Heart right ventricle (tissue), 16 donors: ENCODE measurements around the gene GIPC2. TPM values are rescaled to one million over a fixed set of nuclear protein-coding genes. Genes with fewer than 3 reads are reported as not detected.

Experiments used
- ATAC-seq, 8 donors: fragments of 200-7000 bp; cut with Tn5 transposase; one replicate each; pipeline ENCODE4 v1.9.1; 2020; ENCODE audit warnings: mild to moderate bottlenecking in 8 of 8, moderate library complexity in 8 of 8, moderate number of reproducible peaks in 1 of 8
- DNase-seq, 2 donors: peaks; one replicate each; pipeline ENCODE4 v3.0.0-alpha.2; 2020
- H3K27ac ChIP-seq, 10 donors: fragments of 200-600 bp; sonication (generic) in 2 of 10; one replicate each; pipeline versions ENCODE4 v1.5.0 to v1.8.0; 2020 to 2022; ENCODE audit warnings: mild to moderate bottlenecking in 3 of 10
- H3K27me3 ChIP-seq, 7 donors: fragments of 200-600 bp; one replicate each; pipeline ENCODE4 v1.8.0; 2021 to 2022; ENCODE audit warnings: mild to moderate bottlenecking in 2 of 7
- H3K36me3 ChIP-seq, 9 donors: fragments of 200-600 bp; sonication (generic) in 1 of 9; one replicate each; pipeline versions ENCODE4 v1.5.0 to v1.8.0; 2020 to 2022; ENCODE audit warnings: mild to moderate bottlenecking in 2 of 9
- H3K4me1 ChIP-seq, 9 donors: fragments of 200-600 bp; sonication (generic) in 1 of 9; one replicate each; pipeline versions ENCODE4 v1.5.0 to v1.8.0; 2020 to 2022; ENCODE audit warnings: mild to moderate bottlenecking in 4 of 9
- H3K4me3 ChIP-seq, 10 donors: fragments of 200-600 bp; sonication (generic) in 2 of 10; one replicate each; pipeline versions ENCODE4 v1.5.0 to v1.8.0; 2020 to 2022; ENCODE audit warnings: mild to moderate bottlenecking in 7 of 10, moderate library complexity in 2 of 10
- H3K9me3 ChIP-seq, 11 donors: fragments of 200-600 bp in 10 of 11; sonication (generic) in 2 of 11; one replicate each; pipeline versions ENCODE4 v1.5.0 to v1.8.0; 2013 to 2022; ENCODE audit warnings: mild to moderate bottlenecking in 2 of 11, control low read depth in 1 of 11, moderate library complexity in 1 of 11
- WGBS, 2 donors: extraction: QIAGEN DNeasy Blood & Tissue Kit; methylation state at CpG; one replicate each; pipeline ENCODE4 v1.1.7; 2013; ENCODE audit warnings: inconsistent platforms in 1 of 2; 5-methylcytosine and 5-hydroxymethylcytosine counted together
- intact Hi-C, 10 donors: fragments of 100-400 bp; cut with DNase I; formaldehyde crosslinking; loops; one replicate each; pipeline versions ENCODE4 v1.11.1 to v1.14.2; 2022
- polyA plus RNA-seq, 2 donors: library from polyadenylated mRNA; stranded (reverse); fragments of 200-250 nt; gene quantifications; one replicate each; pipeline ENCODE4 v1.2.3, GENCODE V29; 2013
- total RNA-seq, 10 donors: library from RNA; stranded (reverse); fragmentation: NEBNext Ultra II Directional in 3 of 10; extraction: Animal tissue kit (Norgen Biotek cat#: 25700) in 3 of 10; gene quantifications; one replicate each; pipeline versions ENCODE4 v1.2.1 to v1.2.4, GENCODE V29; 2021 to 2023
- TF ChIP-seq, protein P1 (sequence below), 9 donors: fragments of 200-600 bp; sonication (generic) in 2 of 9; IDR thresholded peaks; one replicate each; pipeline versions ENCODE4 v1.5.0 to v1.8.0; 2021 to 2022; ENCODE audit warnings: antibody characterized with exemption in 9 of 9, mild to moderate bottlenecking in 5 of 9, moderate library complexity in 1 of 9
- donor health status: Arrhythmogenic right ventricular cardiomyopathy.
- donor health status: ischemic (EF 13 %, LVEDD 7.1; RV severe dilation, severe dysfunction).
- donor health status: healthy with polysubstance abuse.
- donor health status: DM: no; HTN: yes; CAD: no.
- donor health status: DM: no; HTN: no; CAD: no.
- donor health status: ischemic (EF 25% LVEDD 6.9; RV normal size, moderate dysfunction).
- donor health status: ischemic (EF 25% LVEDD 5.7; RV mildly dilated, moderate dysfunction).
- donor health status: healthy.
- donor health status: DM: yes; HTN: yes; CAD: no.
- donor health status: Ischemic cardiomyopathy.
- donor health status: ischemic (EF 35%, LVEDD 5.7; RV mildly dilated, moderate dysfunction).
- donor health status: nonischemic (EF 11% LVEDD 7.7; RV severe dilation, severe dysfunction).
- donor health status: DM: yes; HTN: yes; CAD: no.
- donor health status: PGD.
- donor health status: ischemic (EF 29% LVEDD 5.4; RV normal size, mild dysfunction).
- donor health status: nonischemic (EF 23%, LVEDD 6.1; RV moderate dilation, normal function).

Gene GIPC2
- total and polyA plus RNA-seq, 12 donors = 1.3 to 7.4 (median 3.2) TPM

DNA sequence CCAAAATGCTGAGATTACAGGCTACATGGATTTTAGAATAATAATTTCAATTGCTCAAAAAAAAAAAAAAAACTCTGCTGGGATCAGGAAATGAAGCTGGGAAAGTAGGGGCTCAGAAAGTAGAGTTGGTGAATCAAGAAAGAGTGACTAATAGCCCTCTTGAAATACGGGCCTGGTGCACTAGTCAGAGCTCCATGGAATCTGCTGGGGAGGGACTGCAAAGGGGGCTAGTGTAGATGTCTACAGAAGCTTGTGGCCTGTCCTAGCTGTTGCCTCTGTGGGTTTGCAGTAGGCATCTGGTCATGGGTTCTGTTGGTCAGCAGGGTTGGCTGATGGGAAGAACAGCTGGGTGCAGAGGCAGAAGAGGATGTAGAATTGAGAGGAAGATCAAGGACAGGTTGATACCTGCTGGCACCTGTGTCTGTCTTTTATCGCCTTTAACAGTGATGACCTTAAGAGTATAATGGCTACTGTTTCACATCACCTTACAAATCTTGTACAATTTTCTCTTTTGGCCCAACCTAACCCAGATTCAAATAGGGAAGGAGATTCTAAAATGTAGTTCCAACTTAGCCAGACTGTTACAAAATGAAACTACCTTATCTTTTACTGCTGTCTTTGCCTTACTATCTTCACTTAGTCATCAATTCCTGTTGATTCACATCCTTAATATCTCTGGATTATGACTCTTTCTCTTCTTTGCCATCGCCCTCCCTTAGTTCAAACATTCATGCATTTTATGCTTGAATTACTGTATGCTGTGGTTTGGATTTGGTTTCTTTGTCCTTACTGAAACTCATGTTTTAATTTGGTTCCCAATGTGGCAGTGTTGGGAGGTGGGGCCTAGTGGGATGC lies 126.2 kb downstream of the GIPC2 start:
- TF ChIP-seq, protein P1, sequence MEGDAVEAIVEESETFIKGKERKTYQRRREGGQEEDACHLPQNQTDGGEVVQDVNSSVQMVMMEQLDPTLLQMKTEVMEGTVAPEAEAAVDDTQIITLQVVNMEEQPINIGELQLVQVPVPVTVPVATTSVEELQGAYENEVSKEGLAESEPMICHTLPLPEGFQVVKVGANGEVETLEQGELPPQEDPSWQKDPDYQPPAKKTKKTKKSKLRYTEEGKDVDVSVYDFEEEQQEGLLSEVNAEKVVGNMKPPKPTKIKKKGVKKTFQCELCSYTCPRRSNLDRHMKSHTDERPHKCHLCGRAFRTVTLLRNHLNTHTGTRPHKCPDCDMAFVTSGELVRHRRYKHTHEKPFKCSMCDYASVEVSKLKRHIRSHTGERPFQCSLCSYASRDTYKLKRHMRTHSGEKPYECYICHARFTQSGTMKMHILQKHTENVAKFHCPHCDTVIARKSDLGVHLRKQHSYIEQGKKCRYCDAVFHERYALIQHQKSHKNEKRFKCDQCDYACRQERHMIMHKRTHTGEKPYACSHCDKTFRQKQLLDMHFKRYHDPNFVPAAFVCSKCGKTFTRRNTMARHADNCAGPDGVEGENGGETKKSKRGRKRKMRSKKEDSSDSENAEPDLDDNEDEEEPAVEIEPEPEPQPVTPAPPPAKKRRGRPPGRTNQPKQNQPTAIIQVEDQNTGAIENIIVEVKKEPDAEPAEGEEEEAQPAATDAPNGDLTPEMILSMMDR (IDR thresholded peaks at IDR 0.05) = no peak
- no peak for ATAC-seq

DNA sequence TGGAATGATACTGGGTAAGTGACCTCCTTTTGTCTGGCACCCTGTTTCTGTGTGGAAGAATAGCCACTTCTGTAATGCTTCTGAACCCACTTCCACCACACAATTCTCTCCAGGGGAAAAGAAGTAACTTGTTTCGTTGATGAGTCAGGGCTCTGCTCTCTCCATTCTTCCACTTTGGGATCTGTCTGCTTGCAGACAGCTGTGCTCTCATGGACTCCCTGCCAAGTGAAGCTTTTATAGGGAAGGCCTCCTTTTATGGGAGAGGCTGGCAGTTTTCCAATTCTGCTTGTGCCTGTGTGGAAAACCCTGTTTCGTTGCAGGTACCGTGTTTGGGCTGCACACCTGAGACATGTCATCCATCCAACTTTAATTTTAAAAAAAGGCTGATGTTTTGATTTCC lies 130.7 kb downstream of the GIPC2 start:
- ATAC-seq = peak in 1 of 8 donors; percentile 37
- H3K4me3 ChIP-seq = no peak overlapping the region
- no peaks in the 10 kb centered on the region for H3K9me3 ChIP-seq
- no peaks in the 10 kb centered on the region for H3K27me3 ChIP-seq
- intact Hi-C loops = no loop called here
- DNase-seq = peak in 1 of 2 donors; percentile 6
- TF ChIP-seq, protein P1 (IDR thresholded peaks at IDR 0.05) = no peak
- no peaks in the 10 kb centered on the region for H3K36me3 ChIP-seq
- H3K4me1 ChIP-seq = no peaks in the 10 kb centered on the region
- no peak overlapping the region for H3K27ac ChIP-seq
- WGBS, 2 donors = 50 to 54% methylated on average over 3 of the region's 3 CpGs

More for the DNA sequence above, 126.2 kb downstream of the GIPC2 start:
- intact Hi-C loops = no loop called here
- WGBS, 2 donors = 85 to 86% methylated on average over 3 of the region's 3 CpGs
- Histone ChIP-seq H3K27me3 (no peaks in the 10 kb centered on the region), H3K9me3 (no peaks in the 10 kb centered on the region), H3K4me1 (no peaks in the 10 kb centered on the region), H3K27ac (no peak overlapping the region), H3K4me3 (no peak overlapping the region), H3K36me3 (no peaks in the 10 kb centered on the region)
- no peak for DNase-seq

DNA sequence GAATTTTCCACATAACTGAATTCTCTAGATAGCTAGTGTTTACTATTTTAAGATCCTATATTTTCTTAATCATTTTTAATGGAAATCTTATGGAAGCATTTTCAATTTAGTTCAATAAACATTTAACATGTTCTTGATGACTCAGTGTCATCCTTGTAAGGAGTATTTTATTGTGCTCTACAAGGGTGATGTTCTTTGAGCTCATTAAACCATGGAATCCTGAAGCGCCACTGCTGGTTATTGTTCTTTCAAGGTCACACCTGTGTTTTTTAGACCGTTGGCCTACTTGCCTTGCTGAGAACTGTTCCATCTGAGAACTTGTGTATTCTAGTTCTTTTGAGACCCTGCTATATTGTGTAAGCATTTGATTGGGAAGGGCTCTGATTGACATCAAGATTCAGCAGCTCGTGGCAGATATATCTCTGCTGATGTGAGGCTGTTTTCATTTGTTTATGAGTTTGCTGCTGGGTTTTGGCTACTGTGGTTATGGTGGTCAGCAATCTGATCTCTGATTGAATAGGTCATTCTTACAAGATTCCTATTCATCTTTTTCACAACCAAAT lies 132.0 kb downstream of the GIPC2 start:
- intact Hi-C loops = no loop called here
- DNase-seq (no peak), ATAC-seq (no peak)
- Histone ChIP-seq H3K4me3 (no peak overlapping the region), H3K4me1 (no peaks in the 10 kb centered on the region), H3K27me3 (no peaks in the 10 kb centered on the region), H3K36me3 (no peaks in the 10 kb centered on the region), H3K27ac (no peak overlapping the region), H3K9me3 (no peaks in the 10 kb centered on the region)
- 48 to 62% methylated on average over 3 of the region's 3 CpGs for whole genome bisulfite sequencing, 2 donors
- TF ChIP-seq, protein P1 (IDR thresholded peaks at IDR 0.05) = no peak

DNA sequence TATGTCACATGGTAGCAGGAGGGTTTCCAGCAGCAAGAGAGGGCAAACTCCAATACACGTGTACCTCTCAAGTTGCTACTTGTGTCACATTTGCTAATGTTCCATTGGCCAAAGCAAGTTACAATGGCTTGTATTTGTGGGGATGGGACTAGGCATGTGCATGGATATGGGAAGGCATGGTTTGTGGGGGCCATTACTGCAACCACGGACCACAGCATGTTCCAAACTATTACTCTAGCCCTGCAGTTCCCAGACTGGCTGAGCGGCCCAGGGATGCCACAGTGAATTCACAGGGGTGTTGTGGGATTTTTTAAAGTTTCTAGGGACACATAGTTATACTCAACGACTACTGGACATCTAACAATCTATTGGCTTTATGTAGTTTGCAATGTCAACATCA lies 133.1 kb downstream of the GIPC2 start:
- H3K4me3 ChIP-seq = no peak overlapping the region
- TF ChIP-seq, protein P1 (IDR thresholded peaks at IDR 0.05) = no peak
- no peaks in the 10 kb centered on the region for H3K4me1 ChIP-seq
- DNase-seq = no peak
- 79 to 81% methylated on average over 4 of the region's 4 CpGs for WGBS, 2 donors
- H3K9me3 ChIP-seq = no peaks in the 10 kb centered on the region
- H3K36me3 ChIP-seq = no peaks in the 10 kb centered on the region
- no peak for ATAC-seq
- intact Hi-C loops = no loop called here
- H3K27ac ChIP-seq = no peak overlapping the region
- no peaks in the 10 kb centered on the region for H3K27me3 ChIP-seq
